ENCODE data around the gene C3. TPM values are rescaled to one million over a fixed set of nuclear protein-coding genes. Genes with fewer than 3 reads are reported as not detected.
"Not testable (repeated sequence)": the region's sequence is repeated elsewhere in the genome, so short reads cannot be mapped to it uniquely, and the experiment has no call there.

The C3 gene
- total RNA-seq, 1 experiment from 2014 or later = 5.0 TPM

GRCh38 chr19:6660930-6661329 lies 59.5 kb downstream of the C3 start:
- Histone ChIP-seq H3K4me3 (ENCODE audit: low read depth in 2 of 2, low read length in 2 of 2) (no peak overlapping the region), H3K9me3 (ENCODE audit: control insufficient read depth, insufficient read depth, low read depth, low read length) (no peaks in the 10 kb centered on the region), H3K27ac (ENCODE audit: low read length) (no peak overlapping the region), H3K27me3 (ENCODE audit: control insufficient read depth, insufficient read depth, low read length) (no peaks in the 10 kb centered on the region), H3K36me3 (ENCODE audit: control insufficient read depth, insufficient read depth, low read length) (no peaks in the 10 kb centered on the region), H3K4me1 (ENCODE audit: control insufficient read depth, insufficient read depth, low read length) (no peaks in the 10 kb centered on the region)
- no peak for TF ChIP-seq SIN3A (IDR thresholded peaks at IDR 0.05; ENCODE audit: borderline replicate concordance, insufficient read depth, low read depth, low read length)
- no peak for TF ChIP-seq CTCF (IDR thresholded peaks at IDR 0.05)
- TF ChIP-seq POLR2AphosphoS5 (IDR thresholded peaks at IDR 0.05; ENCODE audit: low read depth, low read length) = no peak
- no peak for TF ChIP-seq TCF7L2 (IDR thresholded peaks at IDR 0.05; ENCODE audit: low read depth, low read length)
- no peak for TF ChIP-seq REST (IDR thresholded peaks at IDR 0.05; ENCODE audit: insufficient read depth in 1 of 2, low read depth in 2 of 2, low read length in 1 of 2)
- no TSS peak for BruUV-seq (replicated peaks)
- no peak for ATAC-seq
- intact Hi-C loops (cut with micrococcal nuclease; ENCODE audit: unreplicated experiment) = no loop called here
- ChIA-PET CTCF (no interaction called here), POLR2A (no interaction called here)
- no peak for DNase-seq (ENCODE audit: low read depth, low spot score)
- in situ Hi-C loops (cut with HindIII; ENCODE audit: low pct_unique_long_range_greater_than_20kb, low sequenced_read_pairs) = no loop called here

GRCh38 chr19:6656390-6656789 lies 64.1 kb downstream of the C3 start:
- H3K4me1 ChIP-seq (ENCODE audit: control insufficient read depth, insufficient read depth, low read length); CTCF ChIA-PET; ATAC-seq; H3K27me3 ChIP-seq (ENCODE audit: control insufficient read depth, insufficient read depth, low read length); DNase-seq (ENCODE audit: low read depth, low spot score); in situ Hi-C loops (cut with HindIII; ENCODE audit: low pct_unique_long_range_greater_than_20kb, low sequenced_read_pairs); H3K4me3 ChIP-seq (ENCODE audit: low read depth in 2 of 2, low read length in 2 of 2); H3K9me3 ChIP-seq (ENCODE audit: control insufficient read depth, insufficient read depth, low read depth, low read length); intact Hi-C loops (cut with micrococcal nuclease; ENCODE audit: unreplicated experiment); H3K36me3 ChIP-seq (ENCODE audit: control insufficient read depth, insufficient read depth, low read length); H3K27ac ChIP-seq (ENCODE audit: low read length); BruUV-seq (replicated peaks): not testable (repeated sequence)
- POLR2A ChIA-PET = interaction anchor here (0.5 kb wide), 1 partner anchor 87 kb away, joined by 5 read pairs; no protein-coding TSS in a partner anchor

- DNase-seq (ENCODE audit: low read depth, low spot score) (no peak), ATAC-seq (no peak)
- Histone ChIP-seq H3K4me3 (ENCODE audit: low read depth in 2 of 2, low read length in 2 of 2) (no peak overlapping the region), H3K4me1 (ENCODE audit: control insufficient read depth, insufficient read depth, low read length) (no peaks in the 10 kb centered on the region), H3K27ac (ENCODE audit: low read length) (no peak overlapping the region), H3K27me3 (ENCODE audit: control insufficient read depth, insufficient read depth, low read length) (no peaks in the 10 kb centered on the region), H3K9me3 (ENCODE audit: control insufficient read depth, insufficient read depth, low read depth, low read length) (no peaks in the 10 kb centered on the region), H3K36me3 (ENCODE audit: control insufficient read depth, insufficient read depth, low read length) (no peaks in the 10 kb centered on the region)
- CTCF ChIA-PET = no interaction called here
- TF ChIP-seq REST (IDR thresholded peaks at IDR 0.05; ENCODE audit: insufficient read depth in 1 of 2, low read depth in 2 of 2, low read length in 1 of 2) = no peak
- no peak for TF ChIP-seq SIN3A (IDR thresholded peaks at IDR 0.05; ENCODE audit: borderline replicate concordance, insufficient read depth, low read depth, low read length)
- TF ChIP-seq TCF7L2 (IDR thresholded peaks at IDR 0.05; ENCODE audit: low read depth, low read length) = no peak
- intact Hi-C loops (cut with micrococcal nuclease; ENCODE audit: unreplicated experiment) (no loop called here), in situ Hi-C loops (cut with HindIII; ENCODE audit: low pct_unique_long_range_greater_than_20kb, low sequenced_read_pairs) (no loop called here)
- POLR2A ChIA-PET = no interaction called here
- BruUV-seq (replicated peaks) = no TSS peak
Observed at GRCh38 chr19:6654347-6655310, 65.8 kb downstream of the C3 start.

Measured in Panc1 (cell line).